Testis (tissue), 2 donors: ENCODE measurements around the gene APCDD1L.

Experiments used
- CTCF ChIP-seq, 3 experiments: fragments of 450-650 bp in 2 of 3; fragments of 200-600 bp in 1 of 3; sonication (generic) in 1 of 3; IDR thresholded peaks; one replicate each; pipeline ENCODE4 v1.5.1; 2016 to 2019; ENCODE audit warnings: antibody characterized with exemption in 3 of 3, mild to moderate bottlenecking in 2 of 3, moderate library complexity in 1 of 3
- POLR2A ChIP-seq: fragments of 450-650 bp; IDR thresholded peaks from one replicate; pipeline ENCODE4 v1.6.1; 2017; ENCODE audit warnings: antibody characterized with exemption, mild to moderate bottlenecking, moderate library complexity

- no peak for TF ChIP-seq CTCF (IDR thresholded peaks at IDR 0.05)
- no peak for TF ChIP-seq POLR2A
These were observed 10.6 kb downstream of the APCDD1L start for GRCh38 chr20:58504566-58504965.
